Right atrium auricular region (tissue), 2 donors: Measurements from ENCODE around the gene HTR7. TPM values are rescaled to one million over a fixed set of nuclear protein-coding genes. Genes with fewer than 3 reads are reported as not detected.

ENCODE experiments used
- DNase-seq: peaks from one replicate; pipeline ENCODE4 v3.0.0-alpha.2; 2019; ENCODE audit warnings: low spot score
- H3K27ac ChIP-seq, 2 donors: fragments of 200-600 bp; sonication (generic); 1 replicate in 1 of 2; 2 replicates in 1 of 2; pipeline ENCODE4 v1.5.1; 2016 to 2019
- H3K27me3 ChIP-seq, 2 donors: fragments of 200-600 bp; sonication (generic); one replicate each; pipeline versions ENCODE4 v1.5.1 to v1.6.0; 2017 to 2019
- H3K36me3 ChIP-seq: fragments of 200-600 bp; sonication (generic); one replicate; pipeline ENCODE4 v1.5.1; 2016
- H3K4me1 ChIP-seq, 2 donors: fragments of 200-600 bp; sonication (generic); one replicate each; pipeline versions ENCODE4 v1.5.1 to v1.6.0; 2017 to 2019
- H3K4me3 ChIP-seq, 2 donors: fragments of 200-600 bp; sonication (generic); 1 replicate in 1 of 2; 2 replicates in 1 of 2; pipeline ENCODE4 v1.5.1; 2017 to 2019; ENCODE audit warnings: mild to moderate bottlenecking in 1 of 2, moderate library complexity in 1 of 2
- H3K9me3 ChIP-seq, 2 donors: fragments of 200-600 bp; sonication (generic); one replicate each; pipeline ENCODE4 v1.5.1; 2019
- CTCF ChIP-seq, 2 donors: fragments of 200-600 bp; sonication (generic); IDR thresholded peaks; one replicate each; pipeline ENCODE4 v1.5.1; 2019; ENCODE audit warnings: antibody characterized with exemption in 2 of 2
- total RNA-seq, 2 donors: library from RNA; depleted of rRNA; stranded (reverse); fragments of >200 nt; gene quantifications; one replicate each; pipeline ENCODE4 v1.1.0, GENCODE V29; 2016

The HTR7 gene
- total RNA-seq, 2 donors from 2014 or later = 0.31 to 0.33 TPM

- H3K36me3 ChIP-seq = no peaks in the 10 kb centered on the region
- no peaks in the 10 kb centered on the region for H3K4me1 ChIP-seq
- no peak overlapping the region for H3K27ac ChIP-seq
- TF ChIP-seq CTCF (IDR thresholded peaks at IDR 0.05) = no peak
- no peak overlapping the region for H3K4me3 ChIP-seq
- H3K9me3 ChIP-seq = peaks cover 0 to 24% of the 10 kb centered on the region in 2 donors
- H3K27me3 ChIP-seq = no peaks in the 10 kb centered on the region
- no peak for DNase-seq
Measured at GRCh38 chr10:90846746-90847145, 11.1 kb downstream of the HTR7 start.

- TF ChIP-seq CTCF (IDR thresholded peaks at IDR 0.05) = no peak
- Histone ChIP-seq H3K9me3 (peaks cover 0 to 14% of the 10 kb centered on the region in 2 donors), H3K4me3 (no peak overlapping the region), H3K27ac (no peak overlapping the region), H3K36me3 (no peaks in the 10 kb centered on the region), H3K27me3 (no peaks in the 10 kb centered on the region), H3K4me1 (no peaks in the 10 kb centered on the region)
- no peak for DNase-seq
Measured at GRCh38 chr10:90845726-90846125, 12.1 kb downstream of the HTR7 start.

- Histone ChIP-seq H3K4me3 (no peak overlapping the region), H3K4me1 (no peaks in the 10 kb centered on the region), H3K9me3 (no peaks in the 10 kb centered on the region), H3K27ac (no peak overlapping the region), H3K27me3 (no peaks in the 10 kb centered on the region), H3K36me3 (no peaks in the 10 kb centered on the region)
- no peak for DNase-seq
- no peak for TF ChIP-seq CTCF (IDR thresholded peaks at IDR 0.05)
Measured at GRCh38 chr10:90842725-90843124, 15.1 kb downstream of the HTR7 start.

GRCh38 chr10:90837486-90837885 lies 20.4 kb downstream of the HTR7 start:
- Histone ChIP-seq H3K4me3 (no peak overlapping the region), H3K36me3 (no peaks in the 10 kb centered on the region), H3K4me1 (no peaks in the 10 kb centered on the region), H3K27ac (no peak overlapping the region), H3K9me3 (no peaks in the 10 kb centered on the region), H3K27me3 (no peaks in the 10 kb centered on the region)
- TF ChIP-seq CTCF (IDR thresholded peaks at IDR 0.05) = no peak
- DNase-seq = no peak

GRCh38 chr10:90834326-90834725 lies 23.5 kb downstream of the HTR7 start:
- H3K27ac ChIP-seq = no peak overlapping the region
- H3K9me3 ChIP-seq = no peaks in the 10 kb centered on the region
- no peaks in the 10 kb centered on the region for H3K27me3 ChIP-seq
- no peaks in the 10 kb centered on the region for H3K36me3 ChIP-seq
- H3K4me1 ChIP-seq = no peaks in the 10 kb centered on the region
- H3K4me3 ChIP-seq = no peak overlapping the region
- DNase-seq = no peak
- no peak for TF ChIP-seq CTCF (IDR thresholded peaks at IDR 0.05)

GRCh38 chr10:90832111-90832510 lies 25.7 kb downstream of the HTR7 start:
- Histone ChIP-seq H3K4me3 (no peak overlapping the region), H3K4me1 (no peaks in the 10 kb centered on the region), H3K9me3 (no peaks in the 10 kb centered on the region), H3K36me3 (no peaks in the 10 kb centered on the region), H3K27ac (no peak overlapping the region), H3K27me3 (no peaks in the 10 kb centered on the region)
- no peak for DNase-seq
- no peak for TF ChIP-seq CTCF (IDR thresholded peaks at IDR 0.05)
